ENCODE data around the gene MYBPC2.

MYBPC2 gene

GRCh38 chr19:50492303-50493052 is 59.8 kb downstream of the MYBPC2 start:
- Histone ChIP-seq H3K9me3 (ENCODE audit: control insufficient read depth, insufficient read depth, low read depth, low read length) (no peaks in the 10 kb centered on the region), H3K4me3 (ENCODE audit: low read depth, low read length) (no peak overlapping the region), H3K4me1 (ENCODE audit: control insufficient read depth, insufficient read depth, low read length) (no peaks in the 10 kb centered on the region), H3K36me3 (ENCODE audit: control insufficient read depth in 2 of 2, insufficient read depth in 1 of 2, low read length in 2 of 2) (peaks cover 0 to 3% of the 10 kb centered on the region in 2 experiments; a peak in 1 of 3 replicates), H3K27ac (ENCODE audit: extremely low read depth, low read depth, low read length) (no peak overlapping the region)
- POLR2A ChIA-PET = no interaction called here
- CTCF ChIA-PET = no interaction called here
- TF ChIP-seq, protein P1, sequence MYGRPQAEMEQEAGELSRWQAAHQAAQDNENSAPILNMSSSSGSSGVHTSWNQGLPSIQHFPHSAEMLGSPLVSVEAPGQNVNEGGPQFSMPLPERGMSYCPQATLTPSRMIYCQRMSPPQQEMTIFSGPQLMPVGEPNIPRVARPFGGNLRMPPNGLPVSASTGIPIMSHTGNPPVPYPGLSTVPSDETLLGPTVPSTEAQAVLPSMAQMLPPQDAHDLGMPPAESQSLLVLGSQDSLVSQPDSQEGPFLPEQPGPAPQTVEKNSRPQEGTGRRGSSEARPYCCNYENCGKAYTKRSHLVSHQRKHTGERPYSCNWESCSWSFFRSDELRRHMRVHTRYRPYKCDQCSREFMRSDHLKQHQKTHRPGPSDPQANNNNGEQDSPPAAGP (tag by site-specific recombination; IDR thresholded peaks at IDR 0.05) = peak; percentile 63
- TF ChIP-seq ZNF600 (tag by site-specific recombination; IDR thresholded peaks at IDR 0.05) = 0 out of 2 replicates have a peak, but pooled peaks have one; percentile 11
- no peak for TF ChIP-seq ZNF561 (tag by site-specific recombination; IDR thresholded peaks at IDR 0.05; ENCODE audit: borderline replicate concordance)
- TF ChIP-seq ZNF449 (tag by site-specific recombination; IDR thresholded peaks at IDR 0.05) = no peak
- no peak for TF ChIP-seq ZNF138 (tag by site-specific recombination; IDR thresholded peaks at IDR 0.05; ENCODE audit: borderline replicate concordance)
- no peak for TF ChIP-seq YY2 (tag by site-specific recombination; IDR thresholded peaks at IDR 0.05)
- TF ChIP-seq, protein P2, sequence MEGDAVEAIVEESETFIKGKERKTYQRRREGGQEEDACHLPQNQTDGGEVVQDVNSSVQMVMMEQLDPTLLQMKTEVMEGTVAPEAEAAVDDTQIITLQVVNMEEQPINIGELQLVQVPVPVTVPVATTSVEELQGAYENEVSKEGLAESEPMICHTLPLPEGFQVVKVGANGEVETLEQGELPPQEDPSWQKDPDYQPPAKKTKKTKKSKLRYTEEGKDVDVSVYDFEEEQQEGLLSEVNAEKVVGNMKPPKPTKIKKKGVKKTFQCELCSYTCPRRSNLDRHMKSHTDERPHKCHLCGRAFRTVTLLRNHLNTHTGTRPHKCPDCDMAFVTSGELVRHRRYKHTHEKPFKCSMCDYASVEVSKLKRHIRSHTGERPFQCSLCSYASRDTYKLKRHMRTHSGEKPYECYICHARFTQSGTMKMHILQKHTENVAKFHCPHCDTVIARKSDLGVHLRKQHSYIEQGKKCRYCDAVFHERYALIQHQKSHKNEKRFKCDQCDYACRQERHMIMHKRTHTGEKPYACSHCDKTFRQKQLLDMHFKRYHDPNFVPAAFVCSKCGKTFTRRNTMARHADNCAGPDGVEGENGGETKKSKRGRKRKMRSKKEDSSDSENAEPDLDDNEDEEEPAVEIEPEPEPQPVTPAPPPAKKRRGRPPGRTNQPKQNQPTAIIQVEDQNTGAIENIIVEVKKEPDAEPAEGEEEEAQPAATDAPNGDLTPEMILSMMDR (tag by site-specific recombination; IDR thresholded peaks at IDR 0.05) = peak; percentile 46; the same call in 1 of the 2 replicates
- TF ChIP-seq ZNF76 (tag by site-specific recombination; IDR thresholded peaks at IDR 0.05; ENCODE audit: borderline replicate concordance, low read depth) = no peak
- no peak for TF ChIP-seq KLF16 (tag by site-specific recombination; IDR thresholded peaks at IDR 0.05)
- TF ChIP-seq HIC1 (tag by site-specific recombination; IDR thresholded peaks at IDR 0.05) = 0 out of 2 replicates have a peak, but pooled peaks have one; percentile 40
- TF ChIP-seq ZNF391 (tag by site-specific recombination; IDR thresholded peaks at IDR 0.05; ENCODE audit: borderline replicate concordance, low read depth) = no peak
- TF ChIP-seq ZNF776 (tag by site-specific recombination; IDR thresholded peaks at IDR 0.05; ENCODE audit: borderline replicate concordance) = no peak
- no peak for TF ChIP-seq ZNF280D (tag by site-specific recombination; IDR thresholded peaks at IDR 0.05)
- peak; percentile 80 for TF ChIP-seq ZNF513 (tag by site-specific recombination; IDR thresholded peaks at IDR 0.05)
- TF ChIP-seq SP3 (tag by site-specific recombination; IDR thresholded peaks at IDR 0.05) = peak; percentile 45
- no peak for TF ChIP-seq MYNN (tag by site-specific recombination; IDR thresholded peaks at IDR 0.05; ENCODE audit: borderline replicate concordance)
- TF ChIP-seq, protein P3, sequence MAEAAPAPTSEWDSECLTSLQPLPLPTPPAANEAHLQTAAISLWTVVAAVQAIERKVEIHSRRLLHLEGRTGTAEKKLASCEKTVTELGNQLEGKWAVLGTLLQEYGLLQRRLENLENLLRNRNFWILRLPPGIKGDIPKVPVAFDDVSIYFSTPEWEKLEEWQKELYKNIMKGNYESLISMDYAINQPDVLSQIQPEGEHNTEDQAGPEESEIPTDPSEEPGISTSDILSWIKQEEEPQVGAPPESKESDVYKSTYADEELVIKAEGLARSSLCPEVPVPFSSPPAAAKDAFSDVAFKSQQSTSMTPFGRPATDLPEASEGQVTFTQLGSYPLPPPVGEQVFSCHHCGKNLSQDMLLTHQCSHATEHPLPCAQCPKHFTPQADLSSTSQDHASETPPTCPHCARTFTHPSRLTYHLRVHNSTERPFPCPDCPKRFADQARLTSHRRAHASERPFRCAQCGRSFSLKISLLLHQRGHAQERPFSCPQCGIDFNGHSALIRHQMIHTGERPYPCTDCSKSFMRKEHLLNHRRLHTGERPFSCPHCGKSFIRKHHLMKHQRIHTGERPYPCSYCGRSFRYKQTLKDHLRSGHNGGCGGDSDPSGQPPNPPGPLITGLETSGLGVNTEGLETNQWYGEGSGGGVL (tag by site-specific recombination; IDR thresholded peaks at IDR 0.05) = peak; percentile 71; the same call in 1 of the 2 replicates
- TF ChIP-seq ZNF658 (tag by site-specific recombination; IDR thresholded peaks at IDR 0.05) = no peak
- TF ChIP-seq ZNF350 (tag by site-specific recombination; IDR thresholded peaks at IDR 0.05) = no peak
- no peak for TF ChIP-seq ZNF670 (tag by site-specific recombination; IDR thresholded peaks at IDR 0.05; ENCODE audit: low read depth)
- TF ChIP-seq, protein P4, sequence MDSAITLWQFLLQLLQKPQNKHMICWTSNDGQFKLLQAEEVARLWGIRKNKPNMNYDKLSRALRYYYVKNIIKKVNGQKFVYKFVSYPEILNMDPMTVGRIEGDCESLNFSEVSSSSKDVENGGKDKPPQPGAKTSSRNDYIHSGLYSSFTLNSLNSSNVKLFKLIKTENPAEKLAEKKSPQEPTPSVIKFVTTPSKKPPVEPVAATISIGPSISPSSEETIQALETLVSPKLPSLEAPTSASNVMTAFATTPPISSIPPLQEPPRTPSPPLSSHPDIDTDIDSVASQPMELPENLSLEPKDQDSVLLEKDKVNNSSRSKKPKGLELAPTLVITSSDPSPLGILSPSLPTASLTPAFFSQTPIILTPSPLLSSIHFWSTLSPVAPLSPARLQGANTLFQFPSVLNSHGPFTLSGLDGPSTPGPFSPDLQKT (IDR thresholded peaks at IDR 0.05; ENCODE audit: borderline replicate concordance, low read depth, low read length) = no peak
- TF ChIP-seq ZXDB (tag by site-specific recombination; IDR thresholded peaks at IDR 0.05) = no peak
